Effector memory CD4-positive, alpha-beta T cell (primary cell): ENCODE data around the gene GNGT1.

Source experiments
- DNase-seq, 3 donors: peaks; one replicate each; pipeline ENCODE4 v3.0.0-alpha.2; 2020
- H3K27ac ChIP-seq: 2 replicates; pipeline ENCODE4 v1.7.0; 2013; ENCODE audit warnings: mild to moderate bottlenecking, low read length, moderate library complexity; ENCODE audit not compliant: insufficient read depth, poor library complexity, severe bottlenecking
- H3K27me3 ChIP-seq: replicated peaks from 2 replicates; pipeline ENCODE4 v1.7.0; 2013; ENCODE audit warnings: mild to moderate bottlenecking, low read length; ENCODE audit not compliant: insufficient read depth, control insufficient read depth, poor library complexity, severe bottlenecking
- H3K36me3 ChIP-seq: 2 replicates; pipeline ENCODE4 v1.7.0; 2013; ENCODE audit warnings: mild to moderate bottlenecking, low read length, moderate library complexity; ENCODE audit not compliant: control insufficient read depth, insufficient read depth
- H3K4me1 ChIP-seq: 2 replicates; pipeline ENCODE4 v1.7.0; 2013; ENCODE audit warnings: low read length, mild to moderate bottlenecking; ENCODE audit not compliant: control insufficient read depth, insufficient read depth, poor library complexity, severe bottlenecking
- H3K4me3 ChIP-seq: 2 replicates; pipeline ENCODE4 v1.7.0; 2013; ENCODE audit warnings: low read length, low read depth, mild to moderate bottlenecking; ENCODE audit not compliant: insufficient read depth, poor library complexity, severe bottlenecking
- H3K9me3 ChIP-seq: 2 replicates; pipeline ENCODE4 v1.7.0; 2013; ENCODE audit warnings: mild to moderate bottlenecking, low read length, moderate library complexity; ENCODE audit not compliant: control insufficient read depth

GNGT1 gene

DNA sequence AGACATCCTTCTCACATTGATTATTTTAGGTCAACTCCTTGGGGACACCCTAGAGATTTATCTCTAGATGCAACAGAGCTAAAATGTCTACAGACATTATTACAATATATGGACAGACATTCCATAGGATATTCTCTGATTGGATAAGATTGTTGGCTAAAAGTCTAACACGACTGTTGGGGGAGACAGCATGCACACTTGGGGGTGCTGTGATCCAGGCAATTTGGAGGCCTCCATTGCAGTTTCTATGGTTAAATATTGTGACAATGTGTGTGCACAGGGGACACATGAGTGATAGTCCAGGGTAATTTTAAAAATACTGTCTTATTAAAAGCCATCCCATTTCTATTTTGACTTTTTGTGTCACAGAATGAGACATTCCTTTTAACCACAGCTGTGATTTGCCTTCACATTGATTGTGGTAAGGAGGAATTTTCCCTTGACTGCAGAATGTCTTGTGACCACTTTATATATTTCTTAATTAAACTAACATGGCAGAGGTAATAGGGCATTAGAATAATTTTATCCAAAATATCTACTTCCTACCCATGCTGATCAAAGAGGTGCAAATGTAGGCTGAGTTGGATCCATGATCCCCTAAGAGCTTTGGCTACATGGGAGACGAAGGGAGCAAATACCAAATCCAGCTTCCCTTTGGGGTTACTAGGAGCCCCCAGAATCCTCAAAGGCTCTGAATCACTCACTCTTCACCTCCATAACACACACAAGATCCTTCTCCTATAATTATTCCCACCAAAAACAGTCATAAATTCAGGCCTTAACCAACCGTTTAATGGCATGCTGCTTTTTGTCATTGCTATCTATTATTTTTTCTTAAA lies 23.1 kb upstream of the GNGT1 start:
- H3K27me3 ChIP-seq = no peaks in the 10 kb centered on the region
- H3K27ac ChIP-seq = no peak overlapping the region
- no peaks in the 10 kb centered on the region for H3K9me3 ChIP-seq
- no peaks in the 10 kb centered on the region for H3K4me1 ChIP-seq
- DNase-seq = no peak
- no peaks in the 10 kb centered on the region for H3K36me3 ChIP-seq
- H3K4me3 ChIP-seq = no peak overlapping the region

- Histone ChIP-seq H3K4me1 (no peaks in the 10 kb centered on the region), H3K27ac (no peak overlapping the region), H3K36me3 (no peaks in the 10 kb centered on the region), H3K4me3 (no peak overlapping the region), H3K9me3 (no peaks in the 10 kb centered on the region), H3K27me3 (no peaks in the 10 kb centered on the region)
- no peak for DNase-seq
Observed at GRCh38 chr7:93883917-93884345, 22.4 kb upstream of the GNGT1 start.

- DNase-seq = no peak
- Histone ChIP-seq H3K4me3 (no peak overlapping the region), H3K9me3 (no peaks in the 10 kb centered on the region), H3K27ac (no peak overlapping the region), H3K4me1 (no peaks in the 10 kb centered on the region), H3K27me3 (no peaks in the 10 kb centered on the region), H3K36me3 (no peaks in the 10 kb centered on the region)
Observed at GRCh38 chr7:93884541-93884940, 21.8 kb upstream of the GNGT1 start.

GRCh38 chr7:93889261-93889660 lies 17.1 kb upstream of the GNGT1 start:
- no peak overlapping the region for H3K4me3 ChIP-seq

GRCh38 chr7:93890041-93890463 lies 16.3 kb upstream of the GNGT1 start:
- no peaks in the 10 kb centered on the region for H3K9me3 ChIP-seq
- no peak overlapping the region for H3K27ac ChIP-seq
- no peaks in the 10 kb centered on the region for H3K4me1 ChIP-seq
- peaks cover 4% of the 10 kb centered on the region for H3K27me3 ChIP-seq
- no peak overlapping the region for H3K4me3 ChIP-seq
- H3K36me3 ChIP-seq = no peaks in the 10 kb centered on the region
- DNase-seq = no peak

More at GRCh38 chr7:93889261-93889660, 17.1 kb upstream of the GNGT1 start:
- Histone ChIP-seq H3K9me3 (no peaks in the 10 kb centered on the region), H3K4me1 (no peaks in the 10 kb centered on the region), H3K27me3 (peaks cover 4% of the 10 kb centered on the region), H3K27ac (no peak overlapping the region), H3K36me3 (no peaks in the 10 kb centered on the region)
- DNase-seq = no peak

- no peaks in the 10 kb centered on the region for H3K9me3 ChIP-seq
- no peaks in the 10 kb centered on the region for H3K36me3 ChIP-seq
- DNase-seq = no peak
- H3K27me3 ChIP-seq = peaks cover 4% of the 10 kb centered on the region
- H3K27ac ChIP-seq = no peak within 1 kb of the TSS
- H3K4me3 ChIP-seq = no peak within 1 kb of the TSS
- H3K4me1 ChIP-seq = no peaks in the 10 kb centered on the region
Observed at GRCh38 chr7:93890464-93891068, 15.8 kb upstream of the GNGT1 start, which contains the start of gene TFPI2. Gene TFPI2 (minus strand): TSS chr7:93890753. CDS start chr7:93890678, 75 bp downstream.

DNA sequence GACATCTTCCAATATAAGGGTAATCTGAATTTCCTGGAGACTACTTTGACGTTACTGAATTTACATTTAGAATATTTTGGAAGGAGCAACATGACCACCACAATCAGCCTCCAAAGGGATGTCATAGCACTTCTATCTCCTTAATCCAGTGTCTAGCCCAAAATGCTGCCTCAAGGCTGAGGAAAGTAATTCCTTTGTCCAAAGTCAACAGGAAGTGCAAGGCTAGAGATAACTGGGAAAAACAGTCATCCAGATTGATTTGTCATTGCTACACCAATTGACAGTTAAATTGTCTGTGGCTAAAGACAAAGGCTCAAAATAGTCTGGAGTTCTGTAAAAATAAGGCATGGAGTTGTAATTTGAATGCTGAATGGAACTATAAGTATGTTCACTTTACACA lies 11.9 kb upstream of the GNGT1 start:
- Histone ChIP-seq H3K36me3 (no peaks in the 10 kb centered on the region), H3K27me3 (peaks cover 4% of the 10 kb centered on the region), H3K4me3 (no peak overlapping the region), H3K9me3 (no peaks in the 10 kb centered on the region), H3K27ac (no peak overlapping the region), H3K4me1 (no peaks in the 10 kb centered on the region)
- DNase-seq = no peak

DNA sequence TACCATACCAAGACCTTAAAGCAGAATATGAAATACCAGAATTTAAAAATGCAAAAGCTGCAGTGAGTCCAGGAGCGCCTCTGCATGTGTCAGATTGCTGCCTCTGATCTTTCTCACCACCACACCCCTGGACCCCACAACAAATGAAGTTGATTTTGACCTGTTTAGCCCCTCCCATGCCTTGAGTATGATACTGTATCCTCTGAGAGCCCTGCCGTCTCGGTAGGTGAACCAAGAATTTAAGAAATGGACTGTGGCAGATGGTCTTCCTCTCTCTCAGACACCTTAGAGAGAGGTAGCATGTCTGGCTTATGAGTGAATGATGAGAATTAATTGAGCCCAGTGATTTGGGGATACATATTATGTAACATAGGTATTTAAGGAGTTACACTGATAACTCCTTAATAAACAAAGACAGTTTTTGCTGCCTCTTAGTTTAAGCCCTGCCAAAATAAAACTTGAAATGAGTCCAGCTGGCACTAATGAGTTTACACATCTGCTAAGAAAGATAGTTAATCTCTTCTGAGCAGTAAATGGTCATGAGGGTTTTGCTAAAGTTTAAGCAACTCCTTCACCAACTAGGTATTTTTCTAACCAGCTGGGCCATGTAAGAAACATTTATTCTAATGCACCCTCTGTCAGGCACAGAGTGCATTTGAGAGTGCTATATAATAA lies 11.3 kb upstream of the GNGT1 start:
- H3K27ac ChIP-seq = no peak overlapping the region
- no peaks in the 10 kb centered on the region for H3K9me3 ChIP-seq
- no peak overlapping the region for H3K4me3 ChIP-seq
- H3K36me3 ChIP-seq = no peaks in the 10 kb centered on the region
- DNase-seq = no peak
- H3K27me3 ChIP-seq = peaks cover 2% of the 10 kb centered on the region
- H3K4me1 ChIP-seq = no peaks in the 10 kb centered on the region

- H3K9me3 ChIP-seq = no peaks in the 10 kb centered on the region
- H3K36me3 ChIP-seq = no peaks in the 10 kb centered on the region
- H3K4me3 ChIP-seq = no peak overlapping the region
- H3K27ac ChIP-seq = no peak overlapping the region
- H3K4me1 ChIP-seq = no peaks in the 10 kb centered on the region
- no peak for DNase-seq
- no peaks in the 10 kb centered on the region for H3K27me3 ChIP-seq
Observed at GRCh38 chr7:93895859-93896600, 10.3 kb upstream of the GNGT1 start.
